Stimulated activated CD4-positive, alpha-beta T cell treated with anti-CD3 and anti-CD28 coated beads, Interleukin-15, amount 100 ng/mL, for 48 hours (primary cell): Measurements from ENCODE around the gene ZNF574.

Experiments
- DNase-seq, 2 donors: peaks; one replicate each; pipeline ENCODE4 v3.0.0-alpha.2; 2020; ENCODE audit warnings: low read depth in 2 of 2

ZNF574 gene

DNA sequence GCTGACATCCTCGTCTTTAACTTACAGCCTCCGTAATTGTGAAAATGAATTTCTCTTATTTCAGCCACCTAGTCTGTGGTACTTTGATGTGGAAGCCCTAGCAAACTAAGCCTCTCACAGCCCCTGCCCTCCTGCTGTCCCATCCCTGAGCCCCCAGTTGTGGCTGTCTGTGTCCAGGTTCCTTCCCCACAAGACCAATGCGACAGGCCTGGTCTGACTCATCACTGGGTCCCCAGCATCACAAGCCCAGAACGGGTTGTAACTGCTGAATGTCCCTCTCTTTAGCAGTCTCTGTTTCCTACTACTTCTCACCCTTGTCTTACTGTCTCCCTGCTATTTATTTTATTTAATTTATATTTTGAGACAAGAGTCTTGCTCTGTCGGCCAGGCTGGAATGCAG, 50.6 kb downstream of the ZNF574 start:
- no peak for DNase-seq

DNA sequence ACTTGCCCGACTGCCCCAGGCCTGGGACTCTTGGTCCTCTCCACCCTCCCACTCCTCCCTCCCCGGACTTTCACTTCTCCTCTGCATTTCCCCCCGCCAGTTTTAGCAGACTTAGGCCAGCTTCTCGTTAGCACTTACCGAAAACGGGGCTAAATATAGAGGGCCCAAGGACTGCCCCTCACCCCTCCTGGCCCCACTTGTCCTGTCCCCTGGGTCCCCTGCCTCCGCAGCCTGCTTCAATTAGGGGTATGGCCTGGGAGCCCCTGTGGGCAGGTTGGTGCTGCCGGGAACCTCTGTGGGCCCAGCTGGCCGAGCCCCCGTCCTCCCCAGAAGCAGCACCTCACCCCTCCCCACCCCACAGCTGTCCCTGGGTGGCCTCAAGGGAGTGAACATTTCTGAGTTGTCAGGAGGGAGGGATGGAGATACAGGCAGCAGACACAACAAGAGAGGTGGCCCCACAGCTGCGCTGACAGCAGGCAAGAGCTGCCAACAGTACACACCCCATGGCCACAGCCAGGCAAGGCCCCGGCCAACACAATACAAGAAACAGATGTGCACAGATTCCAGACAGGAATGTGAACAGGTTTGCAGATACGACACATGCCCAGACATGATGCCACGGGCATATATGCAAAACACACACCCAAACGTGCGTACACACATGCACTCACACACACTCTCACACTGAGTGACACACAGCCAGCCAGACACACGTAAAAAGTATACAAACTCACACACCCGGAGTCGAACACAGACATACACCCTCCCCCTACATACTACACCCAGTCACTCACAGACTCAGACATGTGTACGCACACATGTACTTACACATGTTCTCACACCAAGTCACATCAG, 53.7 kb downstream of the ZNF574 start:
- DNase-seq = no peak

DNA sequence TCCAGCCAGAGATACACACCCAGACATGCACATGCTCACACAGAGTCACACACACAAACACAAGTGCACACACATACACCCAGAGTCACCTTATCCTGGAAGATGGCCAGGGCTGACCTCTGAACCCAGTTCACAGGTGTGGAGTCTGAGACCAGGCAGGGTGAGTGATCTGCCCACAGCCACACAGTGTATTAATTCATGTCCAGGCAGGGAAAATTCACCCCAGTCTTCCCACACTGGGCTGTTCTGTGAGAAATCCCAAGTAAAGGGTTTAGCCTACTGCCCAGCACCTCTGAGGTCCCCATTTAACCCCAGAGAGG, 54.2 kb downstream of the ZNF574 start:
- no peak for DNase-seq
